Right forelimb (tissue), 1 donor: ENCODE measurements around the gene MPZL2.

ENCODE experiments used
- DNase-seq: peaks from one replicate; pipeline ENCODE4 v3.0.0-alpha.2; 2018

The MPZL2 gene

DNA sequence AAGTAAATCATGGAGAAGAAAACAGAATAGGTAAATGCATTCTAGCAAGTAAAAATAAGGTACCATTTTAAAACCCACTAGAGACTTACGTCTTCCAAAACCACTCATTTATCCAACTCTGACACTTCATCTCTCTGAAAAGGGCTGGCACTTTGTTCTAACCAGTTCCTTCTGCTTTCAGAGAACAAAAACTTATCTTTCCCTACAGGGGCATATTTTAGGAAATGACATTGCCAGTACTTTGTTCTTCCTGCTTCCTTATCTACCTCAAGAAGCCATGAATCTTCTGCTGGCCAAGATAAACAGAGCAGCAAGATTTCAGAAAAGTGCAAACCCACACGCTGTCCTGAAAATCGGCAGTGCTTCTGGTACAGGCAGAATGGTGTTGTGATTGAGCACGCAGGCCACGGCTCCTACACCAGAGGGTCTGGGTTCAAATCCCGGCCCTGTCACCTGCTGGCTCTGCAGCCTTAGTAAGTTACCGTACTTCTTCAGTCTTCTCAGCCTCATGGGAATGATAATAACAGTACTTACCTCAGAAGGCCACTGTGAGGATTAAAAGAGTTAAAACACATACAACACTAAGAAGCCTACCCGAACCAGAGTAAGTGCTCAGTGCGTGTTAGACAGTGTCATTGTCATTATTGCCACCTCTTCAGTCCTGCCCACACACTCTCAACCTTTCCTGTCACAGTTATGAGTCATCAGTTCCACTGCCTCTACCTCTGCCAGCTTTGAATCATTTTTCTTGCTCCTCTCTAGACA is 22.9 kb downstream of the MPZL2 start:
- DNase-seq, result no peak

DNA sequence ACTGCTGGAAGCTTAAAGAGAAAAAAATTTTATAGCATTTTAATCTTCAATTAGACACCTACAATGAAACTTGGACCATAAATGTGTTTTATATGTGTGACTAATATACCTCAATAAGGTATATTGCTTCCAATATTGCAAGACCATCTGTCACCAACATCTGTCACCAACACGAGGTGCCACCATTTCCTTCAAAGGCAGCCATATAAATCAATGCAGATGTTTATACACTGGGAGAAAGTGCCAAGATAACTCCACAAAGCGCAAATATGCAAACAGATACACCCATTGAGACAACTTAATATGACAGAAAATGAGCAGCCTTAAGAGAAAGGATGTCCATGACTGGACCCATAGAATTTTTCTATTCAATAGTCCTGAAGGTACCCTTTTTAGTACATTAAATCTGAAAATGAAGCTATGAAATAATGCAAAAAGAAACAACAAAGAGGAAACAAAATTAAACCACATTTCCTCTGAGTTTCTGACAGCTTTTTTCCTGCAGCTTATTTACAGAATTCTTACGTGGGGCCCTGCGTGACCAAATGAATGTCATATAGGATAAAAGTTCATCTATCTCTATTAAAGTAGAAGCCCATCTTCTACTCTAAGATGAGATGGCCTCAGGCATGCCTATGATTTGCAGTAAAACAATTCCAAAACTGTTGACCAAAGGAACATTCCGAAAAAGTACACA is 24.4 kb downstream of the MPZL2 start:
- DNase-seq, result no peak

DNA sequence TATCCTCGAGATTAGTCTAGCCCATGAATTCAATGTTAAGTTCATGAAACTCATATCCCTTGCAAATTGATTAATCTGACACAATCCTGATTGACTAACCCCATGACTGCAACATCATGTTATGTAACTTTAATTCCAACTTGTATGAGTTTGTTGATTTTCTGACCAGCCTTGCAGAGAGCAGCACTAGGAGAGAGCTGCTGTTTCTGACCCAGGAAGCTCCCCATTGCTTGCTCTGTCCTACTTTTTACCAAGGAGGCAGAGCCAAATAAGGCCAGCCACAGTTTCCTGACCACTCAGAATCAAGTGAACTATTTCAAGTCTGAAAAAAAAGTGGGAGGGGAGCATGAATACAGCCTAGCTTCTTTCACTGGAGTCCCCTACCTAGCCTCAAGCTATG is 25.2 kb downstream of the MPZL2 start:
- no peak for DNase-seq

DNA sequence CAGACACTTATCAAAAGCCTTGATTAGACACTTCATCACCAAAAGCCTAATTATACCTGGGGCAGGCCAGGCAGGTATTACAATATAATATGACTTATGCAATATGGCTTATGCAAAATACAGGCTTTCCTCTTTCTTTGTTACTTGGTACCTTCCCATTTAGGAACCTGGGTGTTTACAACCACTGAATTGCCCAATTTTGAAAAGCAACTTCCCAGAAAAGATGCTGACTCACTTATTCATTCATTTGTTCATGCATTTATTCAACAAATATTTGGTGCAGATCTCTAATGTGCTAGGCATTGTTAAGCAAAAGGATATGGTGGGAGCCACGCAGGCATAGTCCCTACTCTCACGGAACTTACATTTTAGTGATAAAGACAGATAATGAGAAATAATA is 25.7 kb downstream of the MPZL2 start:
- no peak for DNase-seq

DNA sequence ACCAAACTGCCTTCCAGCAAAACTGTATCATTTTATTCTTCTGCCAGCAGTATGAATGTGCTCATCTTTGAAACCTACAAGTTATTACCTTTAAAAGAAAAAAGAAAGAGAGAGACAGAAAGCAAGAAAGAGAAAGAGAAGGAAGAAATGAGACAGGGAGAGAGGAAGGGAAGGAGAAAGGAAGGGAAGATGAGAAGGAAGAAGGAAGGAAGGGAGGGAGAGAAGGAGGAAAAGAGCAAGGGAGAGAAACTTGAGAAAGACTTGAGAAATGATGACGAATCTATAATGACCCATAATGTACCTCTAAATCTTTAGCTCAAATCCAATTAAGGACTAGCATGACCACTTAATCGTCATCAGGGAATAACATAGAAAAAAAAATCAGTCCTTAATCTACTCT is 27.9 kb downstream of the MPZL2 start:
- DNase-seq, result no peak

DNA sequence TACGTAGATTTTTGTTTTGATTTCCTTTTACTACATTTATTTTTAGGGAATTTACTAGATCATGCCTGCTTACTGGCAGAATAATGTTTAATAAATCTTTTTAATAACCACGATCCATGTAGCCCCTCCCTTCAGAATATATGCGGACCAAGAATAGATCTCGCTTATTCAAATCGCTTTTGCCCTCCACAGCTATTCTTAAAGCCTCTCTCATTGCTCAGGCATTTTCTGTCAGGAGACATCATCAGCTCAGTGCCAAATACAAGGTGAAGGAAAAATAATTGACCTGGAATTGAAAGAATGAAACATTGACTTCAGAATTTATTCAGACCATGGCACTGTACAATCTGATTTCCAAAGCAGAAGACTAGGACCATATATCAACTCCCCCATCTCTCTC is 29.3 kb downstream of the MPZL2 start:
- DNase-seq, result no peak

DNA sequence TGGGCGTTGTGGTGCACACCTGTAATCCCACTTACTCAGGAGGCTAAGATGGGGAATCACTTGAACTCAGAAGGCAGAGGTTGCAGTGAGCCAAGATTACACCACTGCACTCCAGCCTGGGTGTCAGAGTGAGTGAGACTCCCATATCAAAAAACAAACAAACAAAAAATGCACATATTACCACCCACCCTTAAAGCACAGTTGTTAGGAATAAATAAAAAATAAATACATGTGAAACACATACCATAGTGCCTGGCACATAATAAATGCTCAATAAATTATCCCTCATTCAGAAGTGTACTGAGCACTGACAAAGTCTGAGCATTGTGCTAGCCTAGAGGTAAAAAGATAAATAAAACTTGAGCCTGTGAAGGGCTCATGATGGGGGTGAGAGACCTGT is 30.2 kb downstream of the MPZL2 start:
- DNase-seq, result no peak

DNA sequence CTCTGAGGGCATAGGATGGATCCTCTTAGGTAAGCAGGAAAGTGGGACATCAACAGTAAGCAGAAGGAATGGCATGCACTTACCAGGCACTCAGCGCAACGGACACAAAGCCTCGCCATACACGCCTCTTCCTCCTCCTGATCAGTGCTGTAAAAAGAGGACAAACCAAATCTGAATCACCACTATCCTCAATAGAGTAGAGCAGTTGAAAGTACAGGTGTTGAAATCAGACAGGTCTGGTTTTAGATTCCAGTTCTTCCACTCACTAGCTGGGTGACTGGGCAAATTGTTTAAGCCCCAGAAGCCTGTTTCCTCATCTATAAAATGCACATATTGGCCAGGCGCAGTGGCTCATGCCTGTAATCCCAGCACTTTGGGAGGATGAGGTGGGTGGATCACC is 30.7 kb downstream of the MPZL2 start:
- DNase-seq, result no peak

DNA sequence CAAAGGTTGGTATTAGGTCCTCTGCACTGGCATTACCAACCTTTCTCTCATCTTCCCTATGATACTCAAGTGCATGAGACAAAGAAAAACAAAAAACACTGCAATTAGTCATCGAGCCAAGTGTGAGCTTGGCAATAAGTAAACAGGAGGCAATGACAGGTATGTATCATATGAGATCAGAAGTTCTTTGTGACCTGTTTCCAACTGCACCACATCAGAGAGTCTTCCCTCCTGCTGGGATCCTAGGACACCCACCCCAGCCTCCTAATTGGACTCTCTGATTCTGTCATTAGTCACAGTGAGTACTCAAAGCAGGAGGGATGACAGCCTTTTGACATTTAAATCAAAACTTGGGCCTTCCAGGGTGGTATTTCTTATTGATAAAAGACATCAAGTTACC is 31.4 kb downstream of the MPZL2 start:
- DNase-seq, result no peak

DNA sequence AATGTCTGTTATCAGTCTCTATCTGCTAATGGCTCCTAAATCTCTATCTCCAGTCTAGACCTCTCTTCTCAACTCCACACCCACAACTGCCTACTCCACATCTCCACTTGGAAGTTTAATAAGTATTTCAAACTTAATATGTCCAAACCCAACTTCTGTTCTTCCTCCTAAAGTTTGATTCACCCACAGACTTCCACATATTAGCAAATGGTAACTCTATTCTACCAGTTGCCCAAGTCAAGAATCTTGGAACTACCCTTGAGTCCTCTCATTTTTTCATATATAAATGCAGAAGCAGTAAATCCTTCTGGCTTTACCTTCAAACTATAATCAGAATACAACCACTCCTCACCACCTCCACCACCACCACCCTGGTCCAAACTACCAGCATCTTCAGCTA is 32.6 kb downstream of the MPZL2 start:
- no peak for DNase-seq

DNA sequence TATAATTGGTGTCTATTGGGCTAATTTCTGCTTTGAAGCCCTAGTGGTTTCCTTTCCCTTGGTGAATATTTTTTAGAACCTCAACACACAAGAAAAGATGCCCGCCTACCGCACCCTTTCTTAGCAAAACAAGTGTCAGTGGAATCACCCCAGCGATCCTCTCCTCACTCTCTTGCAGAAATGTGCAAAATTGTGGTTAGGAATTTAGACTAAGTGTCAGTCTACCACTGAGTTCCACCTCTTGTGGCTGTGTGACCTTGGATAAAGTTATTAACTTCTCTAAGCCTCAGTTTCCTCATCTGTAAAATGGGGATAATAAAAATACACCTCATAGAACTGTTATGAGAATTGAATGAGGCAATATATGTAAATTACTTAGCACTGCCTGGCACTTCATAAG is 34.0 kb downstream of the MPZL2 start:
- DNase-seq, result no peak

DNA sequence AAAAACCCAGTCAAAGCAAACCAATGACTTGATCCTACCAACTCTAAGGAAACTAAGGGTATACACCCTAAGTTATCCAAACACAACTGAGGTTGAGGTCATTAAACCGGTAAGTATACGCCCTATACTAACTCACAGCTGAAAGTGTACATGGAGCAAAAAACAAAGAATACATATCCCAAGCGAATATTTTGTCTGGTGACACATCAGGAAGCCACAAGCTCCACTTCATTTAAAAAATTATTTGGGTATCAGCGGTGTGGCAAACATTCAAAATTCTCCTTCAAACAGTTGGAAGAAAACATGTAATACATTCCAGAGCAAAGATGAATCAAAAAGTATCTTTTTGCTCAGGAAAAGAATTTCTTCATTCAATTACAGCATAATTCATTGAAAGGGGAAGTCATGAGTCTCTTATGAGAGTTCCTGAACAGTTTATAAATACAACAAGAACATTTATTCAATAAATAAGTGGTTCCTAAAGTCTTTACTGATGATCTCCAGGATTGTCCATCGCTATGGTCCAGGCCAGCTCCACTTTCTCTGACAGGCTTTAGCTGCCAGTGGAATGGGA is 34.7 kb downstream of the MPZL2 start:
- no peak for DNase-seq

DNA sequence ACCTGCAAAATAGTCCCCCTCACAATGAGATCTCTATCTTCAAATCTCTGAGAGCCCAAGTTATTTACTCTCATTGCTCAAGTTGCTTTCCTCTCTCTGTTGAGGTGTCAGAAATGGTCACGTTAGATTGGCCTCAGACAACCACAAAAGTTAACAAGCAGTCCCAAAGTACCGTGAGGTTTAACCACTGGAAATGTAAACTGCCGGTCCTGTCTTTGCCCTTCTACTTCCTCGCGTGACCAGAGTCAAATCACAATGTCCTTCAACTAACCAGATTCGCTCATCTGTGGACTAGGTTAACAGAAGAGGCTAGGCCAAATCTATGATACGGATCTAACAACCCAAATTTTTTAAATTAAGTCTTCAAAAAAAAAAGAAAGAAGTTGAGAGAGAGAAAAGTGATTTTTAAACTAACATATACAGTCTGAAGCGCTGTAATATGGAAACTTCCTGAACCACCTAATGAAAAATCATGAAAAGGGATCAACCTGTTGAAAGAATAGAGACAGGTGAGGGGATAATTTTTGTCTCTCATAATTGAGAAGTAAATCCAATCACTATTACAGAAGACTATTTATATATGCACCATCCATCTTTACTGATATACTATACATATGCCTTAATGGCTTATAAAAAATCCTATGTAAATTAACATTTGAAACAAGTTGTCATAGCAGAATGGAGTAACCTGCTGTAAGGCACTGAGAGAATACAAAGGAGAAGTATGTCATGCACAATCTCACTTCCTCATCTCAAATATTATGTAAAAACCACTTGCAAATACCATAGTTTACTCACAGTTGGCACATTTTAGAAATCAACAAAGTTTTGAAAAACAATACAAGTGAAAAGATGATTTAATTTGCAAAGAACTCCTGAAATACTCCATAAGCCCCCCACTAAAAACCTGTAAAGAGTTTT is 36.0 kb downstream of the MPZL2 start:
- no peak for DNase-seq

DNA sequence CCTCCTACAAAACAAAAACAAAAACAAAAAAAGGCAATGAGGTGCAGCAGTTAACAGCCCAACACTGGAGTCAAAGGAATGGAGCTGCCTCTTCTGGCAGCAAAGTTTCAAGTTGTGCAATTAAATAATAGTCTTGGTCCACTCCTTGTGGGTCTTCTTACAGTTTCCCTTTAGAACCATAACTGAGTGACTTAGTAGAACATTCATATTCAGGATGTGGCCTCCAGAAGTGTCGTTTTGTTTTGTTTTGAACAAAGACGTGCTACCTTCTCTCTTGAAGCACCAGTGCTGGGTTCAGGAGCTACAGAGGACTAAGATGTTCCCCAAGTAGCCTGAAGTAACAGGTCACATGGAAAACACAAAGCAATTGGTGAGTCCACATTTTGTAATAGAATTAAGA is 37.3 kb downstream of the MPZL2 start:
- no peak for DNase-seq

DNA sequence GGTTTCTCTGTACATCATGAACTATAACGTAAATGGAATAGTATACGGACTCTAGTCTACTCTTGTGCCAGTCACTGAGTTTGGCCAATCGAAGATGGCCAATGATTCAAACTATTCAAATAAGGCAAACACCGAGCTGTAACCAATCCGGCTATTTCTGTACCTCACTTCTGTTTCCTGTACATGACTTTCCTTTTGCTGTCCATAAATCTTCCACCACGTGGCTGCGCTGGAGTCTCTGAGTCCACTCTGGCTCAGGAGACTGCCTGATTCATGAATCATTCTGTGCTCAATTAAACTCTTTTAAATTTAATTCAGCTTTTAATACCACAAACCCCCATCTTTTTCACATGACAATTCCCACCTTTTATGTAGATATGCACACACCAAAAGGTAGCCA is 37.8 kb downstream of the MPZL2 start:
- no peak for DNase-seq

DNA sequence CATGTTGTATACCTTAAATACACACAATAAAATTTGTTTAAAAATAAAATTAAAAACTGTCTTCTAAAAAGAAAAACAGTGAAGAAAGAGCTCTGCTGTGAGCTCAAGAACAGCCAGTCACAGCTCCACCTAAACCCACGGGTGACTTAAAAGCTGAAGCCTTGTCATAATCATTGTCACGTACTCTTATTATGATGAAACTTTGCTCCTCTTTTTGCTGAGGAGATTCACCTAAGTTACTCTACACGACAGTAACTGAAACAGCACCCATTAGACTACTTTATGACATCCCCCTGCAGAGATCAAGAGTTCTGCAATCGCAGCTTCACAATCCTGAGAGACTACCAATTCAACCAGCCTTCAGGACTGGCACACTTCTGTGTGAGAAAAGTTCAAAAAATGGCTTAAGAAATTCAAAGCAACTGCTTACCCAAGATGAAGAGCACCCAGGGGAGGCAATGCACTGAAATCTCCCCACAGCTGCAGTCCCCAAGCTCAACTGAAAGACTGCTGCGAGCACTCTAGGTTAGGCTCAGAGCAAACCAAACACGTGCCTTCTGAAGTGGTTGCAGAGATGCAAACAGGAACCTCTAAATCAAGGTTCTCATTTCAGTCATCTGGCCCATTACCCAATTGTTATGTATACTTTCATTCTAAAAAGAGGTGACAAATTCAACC is 39.4 kb downstream of the MPZL2 start, which contains the start of gene JAML:
Gene JAML (minus strand): TSS at position 501 of the 678 bp plus-strand sequence. CDS start 10,145 bp downstream, outside the sequence.
- DNase-seq, result no peak

DNA sequence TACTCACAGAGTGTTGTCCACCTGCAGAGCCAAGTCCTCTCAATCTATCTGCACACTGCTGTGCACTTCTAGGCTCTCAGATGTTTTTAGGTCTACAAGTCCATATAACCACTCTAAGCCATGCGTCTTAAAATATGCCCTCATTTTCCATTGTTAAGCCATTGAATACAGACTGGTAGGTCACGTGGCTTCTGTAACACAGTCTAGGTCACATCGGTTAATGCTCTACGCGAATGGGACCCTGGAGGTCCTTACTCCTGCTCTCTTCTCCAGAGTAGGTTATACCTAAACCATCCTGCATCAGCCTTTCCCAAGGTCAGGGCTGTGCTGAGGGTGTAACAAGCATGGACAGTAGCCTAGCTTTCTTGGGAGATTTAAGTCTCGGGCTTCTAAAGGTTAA is 40.1 kb downstream of the MPZL2 start:
- no peak for DNase-seq

DNA sequence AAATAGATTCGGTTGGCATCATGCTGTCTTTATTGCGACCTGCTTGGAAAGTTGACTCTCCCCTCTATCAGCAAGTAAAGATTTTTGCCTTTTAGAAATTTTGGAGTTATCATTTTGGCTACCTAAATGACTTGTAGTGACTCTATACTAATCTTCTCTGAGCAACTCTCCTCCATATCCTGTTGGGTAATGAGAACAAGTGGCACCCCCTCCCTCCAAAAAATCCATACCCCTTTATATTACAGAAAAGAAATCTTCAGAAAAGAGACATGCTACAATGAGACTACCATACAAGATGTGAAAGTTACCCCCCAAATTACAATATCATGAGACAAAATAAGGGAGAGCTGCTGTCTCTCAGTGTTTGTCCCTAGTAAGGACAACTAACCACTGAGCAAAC is 40.5 kb downstream of the MPZL2 start:
- DNase-seq, result no peak

DNA sequence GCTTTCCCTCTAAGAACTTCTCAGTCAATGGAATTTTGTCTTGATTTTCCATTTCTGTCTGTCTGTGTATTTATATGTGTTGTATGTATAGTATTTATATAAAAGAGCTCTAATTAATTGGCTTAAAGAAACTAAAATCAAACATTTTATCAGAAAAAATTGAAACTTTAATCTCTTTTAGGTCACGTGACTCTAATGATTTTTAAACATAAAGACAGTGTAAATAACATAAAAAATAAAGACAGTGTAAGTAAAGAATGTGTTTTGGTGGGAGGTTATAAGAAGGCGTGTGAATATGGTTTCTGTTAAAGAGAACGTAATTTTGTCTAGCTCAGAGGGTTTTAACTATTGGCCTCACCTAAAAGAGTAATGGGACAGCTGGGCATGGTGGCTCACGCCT is 41.7 kb downstream of the MPZL2 start:
- DNase-seq, result no peak

DNA sequence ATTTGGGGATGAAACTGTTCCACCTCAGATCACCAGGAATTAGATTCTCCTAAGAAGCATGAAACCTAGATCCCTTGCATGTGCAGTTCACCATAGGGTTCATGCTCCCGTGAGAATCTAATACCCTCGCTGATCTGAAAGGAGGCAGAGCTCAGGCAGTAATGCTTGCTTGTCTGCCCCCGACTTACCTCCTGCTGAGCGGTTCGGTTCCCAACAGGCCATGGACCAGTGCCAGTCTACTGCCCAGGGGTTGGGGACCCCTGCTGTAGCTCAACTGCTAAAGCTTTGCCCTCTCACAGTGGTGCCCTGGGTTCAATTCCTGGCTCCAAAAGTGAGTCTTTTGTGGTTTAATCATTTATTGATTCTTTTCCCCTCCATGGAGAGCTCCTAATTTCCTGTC is 42.7 kb downstream of the MPZL2 start:
- DNase-seq, result no peak

DNA sequence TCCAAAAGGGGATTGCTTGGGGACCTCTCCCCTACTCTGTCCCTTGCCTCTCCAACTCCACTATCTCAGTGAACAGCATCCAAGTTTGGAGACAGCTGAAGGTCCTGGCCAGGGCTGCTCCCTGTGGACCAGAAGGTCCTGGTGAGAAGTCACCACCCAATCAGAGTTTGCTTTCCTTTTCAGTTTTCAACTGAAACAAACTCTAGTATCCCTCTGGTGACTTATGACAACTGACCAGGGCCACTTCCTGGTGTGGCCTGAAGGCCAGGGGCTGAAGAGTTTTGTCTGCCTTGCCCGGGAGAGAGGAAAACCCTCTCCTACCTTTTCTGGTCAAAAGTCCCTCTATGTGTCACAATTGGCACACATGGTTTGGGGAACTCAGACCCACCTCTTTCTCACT is 44.4 kb downstream of the MPZL2 start:
- no peak for DNase-seq

DNA sequence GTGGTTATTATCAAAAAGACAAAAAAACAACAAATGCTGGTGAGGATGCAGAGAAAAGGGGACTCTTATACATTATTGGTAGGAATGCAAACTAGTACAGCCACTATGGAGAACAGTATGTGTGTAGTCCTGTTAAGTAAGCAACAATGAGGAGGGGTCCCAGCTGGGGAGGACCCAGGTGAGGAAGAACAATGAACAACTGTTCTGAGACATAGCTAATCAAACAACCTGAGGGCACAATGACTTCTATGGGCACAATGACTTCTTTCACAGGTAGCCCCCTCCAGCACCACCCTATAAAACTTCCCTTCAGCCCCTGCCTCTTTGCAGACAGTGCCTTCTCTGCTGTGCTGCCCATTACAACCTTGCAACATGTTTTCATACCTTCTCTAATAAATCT is 44.9 kb downstream of the MPZL2 start:
- no peak for DNase-seq

DNA sequence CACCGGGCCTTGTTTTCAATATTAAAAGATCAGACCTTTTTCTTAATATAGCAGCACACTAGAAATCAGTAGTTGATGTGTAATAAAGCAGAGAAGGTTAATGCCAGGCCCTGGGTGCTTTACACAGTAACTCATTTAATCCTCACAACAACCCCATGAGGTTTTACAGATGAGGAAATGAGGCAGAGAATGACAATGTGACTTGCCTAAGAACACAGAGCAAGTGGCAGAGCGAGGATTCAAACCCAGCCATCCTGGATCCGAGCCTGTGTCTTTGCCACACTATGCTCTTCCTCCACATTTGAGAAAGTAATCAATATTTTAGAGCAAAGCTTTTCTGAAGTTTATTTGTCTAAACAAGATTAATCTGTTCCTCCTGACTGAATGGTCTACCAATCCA is 46.5 kb downstream of the MPZL2 start:
- DNase-seq, result no peak
